Measurements from ENCODE around the gene ST8SIA1.

Gene ST8SIA1

GRCh38 chr12:22374508-22374907 lies 40.0 kb upstream of the ST8SIA1 start:
- H3K27ac ChIP-seq (ENCODE audit: low read depth, low read length): no peak overlapping the region
- no peaks in the 10 kb centered on the region for H3F3A ChIP-seq (ENCODE audit: control insufficient read depth, insufficient read depth)
- H3K9me3 ChIP-seq (ENCODE audit: control insufficient read depth, insufficient read depth, low read length): no peaks in the 10 kb centered on the region
- H3K36me3 ChIP-seq (ENCODE audit: control insufficient read depth, low read length): no peaks in the 10 kb centered on the region
- H3K9me2 ChIP-seq (replicated peaks; ENCODE audit: control insufficient read depth, low read length): no peaks in the 10 kb centered on the region
- no peaks in the 10 kb centered on the region for H3K79me2 ChIP-seq (ENCODE audit: control insufficient read depth, low read length)
- no peaks in the 10 kb centered on the region for H3K4me1 ChIP-seq (ENCODE audit: control insufficient read depth, low read length)
- no peak overlapping the region for H3K4me2 ChIP-seq (ENCODE audit: low read length)
- H3K27me3 ChIP-seq (ENCODE audit: control insufficient read depth, low read length): no peaks in the 10 kb centered on the region
- no peaks in the 10 kb centered on the region for H4K20me1 ChIP-seq (ENCODE audit: control insufficient read depth, insufficient read depth, low read depth, low read length)
- no peak overlapping the region for H3K4me3 ChIP-seq (ENCODE audit: low read length)
- TF ChIP-seq CTCF (IDR thresholded peaks at IDR 0.05; ENCODE audit: low read depth, low read length, poor library complexity, severe bottlenecking) (no peak), EZH2phosphoT487 (IDR thresholded peaks at IDR 0.05; ENCODE audit: borderline replicate concordance, low read length) (no peak)

DNA sequence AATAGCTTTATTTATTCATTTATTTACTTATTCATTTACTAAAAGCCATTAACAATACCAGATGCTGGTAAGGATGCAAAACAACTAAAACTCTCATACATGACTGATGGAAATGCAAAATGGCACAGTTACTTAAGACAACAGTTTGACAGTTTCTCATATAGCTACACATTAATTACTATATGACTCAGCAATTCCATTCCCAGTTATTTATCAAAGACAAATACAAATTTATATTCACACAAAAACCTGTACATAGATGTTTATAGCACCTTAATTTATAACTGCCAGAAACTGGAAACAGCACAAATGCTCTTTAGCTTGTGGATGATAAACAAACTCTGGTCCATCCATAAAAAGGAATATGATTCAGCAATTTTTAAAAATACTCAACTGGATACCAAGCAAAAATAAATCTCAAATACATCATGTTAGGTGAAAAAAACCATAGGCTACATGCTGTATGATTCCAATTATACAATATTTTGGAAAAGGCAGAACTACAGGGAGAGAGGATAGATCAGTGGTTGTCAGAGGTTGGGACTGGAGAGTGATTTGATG lies 37.9 kb upstream of the ST8SIA1 start:
- Histone ChIP-seq H3K4me1 (ENCODE audit: control insufficient read depth, low read length) (no peaks in the 10 kb centered on the region), H3K36me3 (ENCODE audit: control insufficient read depth, low read length) (no peaks in the 10 kb centered on the region), H3K79me2 (ENCODE audit: control insufficient read depth, low read length) (no peaks in the 10 kb centered on the region), H4K20me1 (ENCODE audit: control insufficient read depth, insufficient read depth, low read depth, low read length) (no peaks in the 10 kb centered on the region), H3K4me3 (ENCODE audit: low read length) (no peak overlapping the region), H3K9me2 (replicated peaks; ENCODE audit: control insufficient read depth, low read length) (no peaks in the 10 kb centered on the region), H3K27ac (ENCODE audit: low read depth, low read length) (no peak overlapping the region), H3K27me3 (ENCODE audit: control insufficient read depth, low read length) (no peaks in the 10 kb centered on the region), H3K4me2 (ENCODE audit: low read length) (no peak overlapping the region), H3K9me3 (ENCODE audit: control insufficient read depth, insufficient read depth, low read length) (no peaks in the 10 kb centered on the region), H3F3A (ENCODE audit: control insufficient read depth, insufficient read depth) (no peaks in the 10 kb centered on the region)
- TF ChIP-seq EZH2phosphoT487 (IDR thresholded peaks at IDR 0.05; ENCODE audit: borderline replicate concordance, low read length) (no peak), CTCF (IDR thresholded peaks at IDR 0.05; ENCODE audit: low read depth, low read length, poor library complexity, severe bottlenecking) (no peak)

DNA sequence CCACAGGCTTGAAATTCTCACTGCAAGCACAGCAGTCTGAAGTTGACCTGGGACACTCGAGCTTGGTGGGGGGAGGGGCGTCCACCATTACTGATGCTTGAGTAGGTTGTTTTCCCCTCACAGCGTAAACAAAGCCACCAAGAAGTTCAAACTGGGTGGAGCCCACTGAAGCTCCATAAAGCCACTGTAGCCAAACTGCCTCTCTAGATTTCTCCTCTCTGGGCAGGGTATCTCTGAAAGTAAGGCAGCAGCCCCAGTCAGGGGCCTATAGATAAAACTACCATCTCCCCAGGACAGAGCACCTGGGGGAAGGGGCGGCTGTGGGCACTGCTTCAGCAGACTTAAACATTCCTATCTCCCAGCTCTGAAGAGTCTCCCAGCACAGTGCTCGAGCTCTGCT lies 31.7 kb upstream of the ST8SIA1 start:
- Histone ChIP-seq H3K9me2 (replicated peaks; ENCODE audit: control insufficient read depth, low read length) (no peaks in the 10 kb centered on the region), H3K4me3 (ENCODE audit: low read length) (no peak overlapping the region), H4K20me1 (ENCODE audit: control insufficient read depth, insufficient read depth, low read depth, low read length) (no peaks in the 10 kb centered on the region), H3K27me3 (ENCODE audit: control insufficient read depth, low read length) (no peaks in the 10 kb centered on the region), H3K36me3 (ENCODE audit: control insufficient read depth, low read length) (no peaks in the 10 kb centered on the region), H3F3A (ENCODE audit: control insufficient read depth, insufficient read depth) (no peaks in the 10 kb centered on the region), H3K4me1 (ENCODE audit: control insufficient read depth, low read length) (no peaks in the 10 kb centered on the region), H3K9me3 (ENCODE audit: control insufficient read depth, insufficient read depth, low read length) (no peaks in the 10 kb centered on the region), H3K27ac (ENCODE audit: low read depth, low read length) (no peak overlapping the region), H3K79me2 (ENCODE audit: control insufficient read depth, low read length) (no peaks in the 10 kb centered on the region), H3K4me2 (ENCODE audit: low read length) (no peak overlapping the region)
- TF ChIP-seq CTCF (IDR thresholded peaks at IDR 0.05; ENCODE audit: low read depth, low read length, poor library complexity, severe bottlenecking) (no peak), EZH2phosphoT487 (IDR thresholded peaks at IDR 0.05; ENCODE audit: borderline replicate concordance, low read length) (no peak)
